ENCODE data around the gene FLAD1.

Gene FLAD1

DNA sequence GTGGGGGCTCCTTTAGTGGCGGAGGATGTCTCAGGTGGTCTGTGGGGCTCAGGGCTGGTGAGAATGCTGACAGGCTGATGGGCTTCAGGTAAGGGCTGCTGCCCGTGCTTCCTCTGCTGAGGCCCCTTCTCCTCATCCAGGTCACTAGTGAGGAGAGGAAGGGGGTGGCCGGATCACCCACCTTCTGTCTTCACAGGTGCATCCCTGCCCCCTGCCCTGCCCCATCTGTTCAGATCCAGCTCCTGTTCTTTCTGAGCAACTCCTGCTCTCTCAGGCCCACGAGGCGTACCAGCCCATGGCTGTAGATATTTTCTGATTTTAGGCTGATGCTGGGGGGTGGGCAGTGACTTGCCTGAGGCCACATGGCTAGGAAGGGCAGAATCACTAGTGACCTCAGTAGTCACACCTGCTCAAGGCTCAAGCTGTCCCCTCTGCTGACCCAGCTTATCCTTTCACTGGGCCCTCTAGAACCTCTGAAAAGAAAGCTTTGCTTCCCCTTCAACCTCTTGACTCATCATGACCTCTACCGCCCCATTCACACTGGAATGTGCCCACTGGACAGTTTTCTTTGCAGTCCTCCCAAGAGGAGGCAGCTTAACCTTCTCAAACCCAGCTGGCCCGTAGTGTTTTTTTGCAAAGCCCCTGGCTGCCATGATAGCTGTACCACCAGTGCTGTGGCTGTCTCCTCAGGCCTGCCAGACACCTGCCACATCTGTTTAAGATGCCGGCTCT lies 35.6 kb downstream of the FLAD1 start:
- DNase-seq: no peak

DNA sequence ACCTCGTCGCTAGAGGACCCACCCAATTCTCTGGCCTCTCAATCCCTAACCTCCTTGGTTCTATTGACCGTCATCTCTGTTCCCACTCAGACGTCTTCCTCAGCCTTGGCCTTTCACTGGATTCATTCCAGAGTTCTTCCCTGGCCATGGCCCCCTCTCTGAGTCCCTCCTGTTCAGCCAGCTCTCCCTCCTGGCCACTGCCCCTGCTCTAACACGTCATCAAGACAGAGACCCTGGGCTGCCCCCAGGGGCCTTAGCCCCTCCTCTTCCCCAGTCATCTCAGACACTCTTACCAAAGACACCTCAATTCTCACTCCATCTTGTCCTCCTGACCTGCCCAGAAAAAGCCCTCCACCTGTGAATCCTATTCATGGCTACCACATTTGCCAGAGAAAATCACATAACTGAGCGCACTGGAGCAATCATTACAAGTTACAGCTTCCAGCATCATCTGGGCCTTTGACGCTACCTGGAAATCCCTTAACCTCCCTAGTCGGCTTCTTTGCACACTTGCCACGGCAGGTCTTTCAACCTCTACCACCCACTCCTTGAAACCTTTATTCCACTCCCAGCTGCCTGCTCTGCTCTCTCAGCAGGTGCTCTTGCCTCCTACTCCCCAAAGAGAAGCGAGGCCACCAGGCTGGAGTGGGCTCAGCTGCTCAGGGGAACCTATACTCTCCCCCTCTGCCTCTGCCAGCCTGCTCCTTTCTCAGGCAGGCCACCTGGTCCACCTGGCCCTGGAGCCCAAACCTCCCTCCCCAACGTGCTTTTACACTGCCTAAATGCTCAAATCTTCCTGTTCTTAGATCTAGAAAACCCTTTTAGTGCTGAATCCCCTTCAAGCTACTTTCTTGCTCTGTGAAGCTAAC lies 36.5 kb downstream of the FLAD1 start:
- DNase-seq: no peak

DNA sequence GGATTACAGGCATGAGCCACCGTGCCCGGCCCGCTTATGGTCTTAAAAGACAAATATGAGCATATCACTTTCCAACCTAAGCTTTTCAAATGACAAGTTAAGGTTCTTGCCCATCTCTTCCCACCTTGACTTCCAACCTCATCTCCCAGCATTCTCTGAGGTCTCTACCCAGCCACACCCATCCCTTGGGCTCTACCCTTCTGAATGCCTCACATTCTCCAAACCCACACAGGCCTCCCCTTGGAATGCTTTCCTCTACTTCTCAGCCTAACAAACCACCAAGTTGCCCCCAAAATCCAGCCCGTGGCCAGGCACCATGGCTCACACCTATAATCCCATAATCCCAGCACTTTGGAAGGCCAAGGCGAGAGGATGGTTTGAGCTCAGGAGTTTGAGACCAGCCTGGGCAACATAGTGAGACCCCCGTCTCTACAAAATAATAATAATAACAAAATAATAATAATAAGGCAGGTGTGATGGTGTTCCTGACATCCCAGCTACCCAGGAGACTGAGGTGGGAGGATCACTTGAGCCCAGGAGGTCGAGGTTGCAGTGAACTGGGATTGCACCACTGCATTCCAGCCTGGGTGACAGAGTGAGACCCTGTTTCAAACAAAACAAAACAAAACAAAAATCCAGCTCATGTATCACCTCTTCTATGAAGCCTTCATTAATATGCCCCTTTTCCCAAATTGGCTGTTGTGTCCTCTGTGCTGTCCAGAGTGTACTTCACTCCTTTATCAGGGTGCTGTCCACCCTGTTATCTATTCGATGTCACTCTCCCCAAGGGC lies 39.2 kb downstream of the FLAD1 start:
- no peak for DNase-seq

DNA sequence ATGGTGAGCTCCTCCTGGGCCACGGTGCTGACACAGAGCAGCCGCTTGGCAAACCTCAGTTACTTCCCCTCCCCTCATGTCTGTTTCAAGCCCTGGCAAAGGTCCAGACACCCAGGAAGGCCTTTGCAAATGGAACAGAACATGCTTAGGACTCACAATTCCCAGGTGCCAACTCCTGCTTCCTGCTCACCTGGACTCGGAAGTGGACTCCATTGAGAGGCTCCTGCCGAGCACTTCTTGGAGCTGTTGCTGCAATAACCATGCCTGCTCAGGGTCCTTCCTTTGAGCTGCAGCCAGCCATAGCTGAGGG lies 39.7 kb downstream of the FLAD1 start:
- DNase-seq: no peak

DNA sequence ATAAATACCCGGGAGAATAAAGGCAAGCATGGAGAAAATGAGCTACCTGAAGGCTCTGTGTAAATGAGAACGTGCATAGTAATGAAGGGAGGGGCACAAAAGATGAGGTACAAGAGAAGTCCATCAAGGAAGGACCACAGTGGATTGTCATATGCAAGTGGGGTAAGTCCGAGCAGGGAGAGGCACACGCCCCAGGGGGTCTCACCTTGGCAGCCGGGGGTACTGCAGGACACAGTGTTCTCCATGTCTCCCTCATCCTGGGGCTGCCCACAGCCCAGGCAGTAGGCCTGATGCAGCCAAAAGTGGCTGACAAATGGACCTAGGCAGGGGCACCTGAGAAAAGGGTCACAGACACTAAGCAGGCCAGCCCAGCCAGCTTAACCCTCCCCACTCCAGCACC lies 40.5 kb downstream of the FLAD1 start:
- no peak for DNase-seq

GRCh38 chr1:155024315-155024714 lies 41.2 kb downstream of the FLAD1 start:
- DNase-seq: no peak

- no peak for DNase-seq
Measured at GRCh38 chr1:155026154-155026553, 43.0 kb downstream of the FLAD1 start.

- no peak for DNase-seq
Measured at GRCh38 chr1:155026588-155026987, 43.4 kb downstream of the FLAD1 start.

DNA sequence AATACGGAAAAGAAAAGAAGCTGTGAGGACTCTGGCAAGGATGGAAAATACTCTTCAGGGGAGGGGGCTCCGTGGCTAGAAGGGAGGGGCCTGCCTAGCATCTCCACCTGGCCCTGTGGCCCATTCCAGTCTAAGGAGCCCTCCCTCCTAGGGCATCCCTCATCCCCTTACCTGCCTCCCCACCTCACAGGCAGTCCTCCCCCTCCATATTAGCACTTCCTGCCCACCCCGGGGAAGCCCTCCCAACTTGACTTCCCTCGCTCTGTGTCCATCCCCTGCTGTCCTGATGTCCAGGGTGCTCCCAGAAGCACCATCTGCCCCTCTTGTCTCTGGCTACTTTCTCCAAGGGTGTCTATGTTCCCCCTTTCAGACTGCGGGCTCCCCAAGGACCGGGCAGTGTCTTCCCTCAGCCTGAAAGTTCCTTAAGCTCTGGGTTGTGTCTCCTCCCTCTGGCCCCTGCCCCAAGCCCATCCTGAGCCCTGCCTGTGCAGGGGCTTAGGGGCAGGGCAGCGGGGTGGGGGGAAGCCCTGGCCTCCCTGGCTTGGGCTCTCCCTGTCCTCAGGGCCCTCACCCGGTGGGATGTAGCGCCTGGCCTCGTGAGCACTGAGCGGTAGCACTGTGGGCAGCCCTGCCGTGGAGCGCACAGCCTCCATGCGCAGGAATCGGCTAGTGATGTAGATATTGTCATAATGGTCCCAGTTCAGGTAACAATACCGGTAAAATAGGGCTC lies 46.5 kb downstream of the FLAD1 start:
- DNase-seq: no peak

GRCh38 chr1:155030243-155030795 lies 47.2 kb downstream of the FLAD1 start:
- no peak for DNase-seq

DNA sequence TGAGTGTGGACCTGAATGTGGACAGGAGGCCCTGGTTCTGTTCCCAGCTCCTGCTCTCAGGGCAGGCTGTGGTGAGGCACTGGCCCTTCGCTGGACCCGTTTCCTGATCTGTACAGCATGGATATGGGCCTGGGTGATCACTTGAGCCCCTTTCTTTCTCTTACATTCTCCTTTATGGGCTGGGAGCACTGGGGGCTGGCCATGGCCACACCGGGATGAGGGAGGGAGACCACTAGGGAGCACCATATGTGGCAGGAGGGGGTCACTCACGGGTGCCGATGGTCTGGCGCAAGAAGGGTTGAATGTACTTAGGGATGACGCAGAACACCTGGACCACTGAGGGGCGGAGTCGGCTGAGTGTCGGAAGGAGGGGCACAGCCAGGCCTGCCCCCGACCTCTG lies 47.8 kb downstream of the FLAD1 start:
- DNase-seq: no peak

DNA sequence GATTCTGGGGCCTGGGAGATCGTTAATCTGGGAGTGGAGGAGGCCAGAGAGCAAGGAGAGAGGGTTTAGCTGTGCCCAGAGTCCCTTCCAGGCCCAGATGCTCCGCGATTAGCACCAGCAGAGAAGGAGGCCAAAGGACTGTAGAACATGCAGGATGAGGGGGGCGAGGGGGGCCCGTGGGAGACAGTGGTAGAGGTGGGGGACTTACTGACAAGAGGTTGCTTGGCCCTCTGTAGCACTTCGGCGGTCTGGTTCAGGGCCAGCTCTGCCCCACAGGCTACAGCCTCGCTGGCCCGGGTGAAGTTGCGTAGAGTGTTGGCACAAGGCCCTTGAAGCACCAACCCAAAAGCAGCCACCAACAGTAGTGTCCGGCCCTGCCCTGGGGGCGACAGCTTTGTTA lies 49.7 kb downstream of the FLAD1 start:
- DNase-seq: no peak

GRCh38 chr1:155033524-155033923 lies 50.4 kb downstream of the FLAD1 start, which contains the start of the genes DCST1 and DCST2:
DCST1 (plus strand) TSS chr1:155033824; CDS start chr1:155034037, 213 bp downstream.
DCST2 (minus strand) TSS chr1:155033781; CDS start chr1:155033701, 80 bp downstream.
- no peak for DNase-seq

DNA sequence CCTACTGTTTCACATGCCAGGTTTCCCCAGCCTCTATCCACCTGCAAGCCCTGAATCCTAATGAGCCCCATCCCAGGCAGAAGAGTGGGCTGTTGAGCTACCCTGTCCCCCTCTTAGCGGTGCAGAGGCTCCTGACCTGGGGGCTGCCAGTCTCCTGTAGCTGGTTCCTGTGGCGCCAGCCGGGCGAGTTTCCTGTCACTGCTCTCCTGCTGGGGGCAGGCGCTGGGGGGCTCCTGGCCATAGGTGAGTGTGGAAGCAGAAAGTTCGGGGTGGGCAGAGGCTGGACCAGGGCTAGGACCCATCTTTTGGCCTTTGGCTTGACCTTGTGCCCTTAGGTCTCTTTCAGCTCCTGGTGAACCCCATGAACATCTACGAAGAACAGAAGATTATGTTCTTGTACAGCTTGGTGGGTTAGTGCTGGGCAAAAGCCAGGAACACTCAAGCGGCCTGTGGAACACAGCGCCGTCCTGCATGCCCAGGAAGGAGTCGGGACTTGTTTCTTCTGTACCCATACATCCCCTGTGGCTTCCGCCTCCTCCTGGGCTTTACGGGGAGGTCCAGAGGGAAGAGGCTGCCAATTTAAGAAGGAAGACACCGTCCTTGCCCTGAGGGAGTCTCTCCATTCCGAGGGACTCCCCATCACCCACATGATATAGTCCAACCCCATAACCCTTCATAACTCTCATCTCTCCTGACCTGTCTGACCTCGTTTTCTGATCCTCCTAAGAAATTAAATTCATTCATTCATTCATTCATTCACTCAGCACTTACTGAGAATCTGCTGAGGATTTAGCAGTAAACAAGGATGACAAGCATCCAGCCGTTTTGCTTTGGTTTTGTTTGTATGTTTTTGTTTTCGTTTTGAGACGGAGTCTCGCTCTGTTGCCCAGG lies 51.4 kb downstream of the FLAD1 start:
- DNase-seq: no peak

DNA sequence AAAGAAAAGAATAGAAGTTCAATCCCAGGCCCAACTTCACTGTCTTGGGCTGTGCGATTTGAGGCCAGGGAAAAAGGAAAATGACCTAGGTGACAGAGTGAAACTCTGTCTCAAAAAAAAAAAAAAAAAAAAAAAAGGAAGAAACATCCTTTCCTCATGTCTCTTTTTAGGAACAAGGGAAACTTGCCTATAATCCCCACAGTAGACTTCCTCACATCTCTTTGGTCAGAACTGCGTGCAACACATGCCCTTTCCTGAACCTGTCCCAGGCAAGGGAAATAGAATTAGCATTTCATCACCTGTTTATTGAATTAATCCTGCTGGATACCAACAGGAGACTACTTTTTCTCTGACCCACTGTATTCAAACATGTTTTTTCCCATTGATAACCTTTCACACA lies 52.8 kb downstream of the FLAD1 start:
- no peak for DNase-seq

- DNase-seq: no peak
Measured at GRCh38 chr1:155037043-155037442, 53.9 kb downstream of the FLAD1 start.

- DNase-seq: no peak
Measured at GRCh38 chr1:155037851-155038441, 54.8 kb downstream of the FLAD1 start.

DNA sequence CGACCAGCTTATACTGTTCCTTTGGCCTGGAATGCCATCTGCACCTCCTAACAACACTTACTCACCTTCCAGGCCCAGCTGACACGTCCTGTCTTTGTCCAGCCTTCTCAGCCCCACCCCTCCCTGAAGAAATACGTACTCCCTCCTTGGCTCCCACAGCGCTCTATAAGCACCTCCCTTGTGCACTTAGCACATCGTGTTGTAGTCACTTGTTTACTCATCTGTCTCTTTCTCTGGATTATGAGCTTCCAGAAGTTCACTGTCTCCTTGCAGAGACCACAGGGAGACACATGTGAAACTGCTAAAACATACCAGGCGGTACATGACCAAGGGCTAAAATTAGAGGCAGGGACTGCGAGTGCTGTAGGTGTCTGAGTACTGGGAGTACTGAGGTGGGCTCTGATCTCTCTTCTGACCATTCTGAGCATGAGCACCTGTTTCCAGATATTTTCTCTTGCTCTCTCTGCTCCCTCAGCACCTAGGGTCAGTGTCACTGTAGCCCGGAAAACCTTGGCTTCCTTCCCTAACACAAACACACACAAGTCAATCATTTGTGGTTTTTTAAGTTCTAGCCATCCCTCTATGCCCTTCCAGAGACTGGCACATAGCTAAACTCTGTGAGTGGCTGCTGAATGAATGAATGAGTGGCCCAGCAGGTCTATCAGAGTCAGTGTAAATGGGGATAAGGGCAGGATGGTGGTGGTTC lies 55.6 kb downstream of the FLAD1 start:
- no peak for DNase-seq

- DNase-seq: no peak
Measured at GRCh38 chr1:155039308-155039669, 56.1 kb downstream of the FLAD1 start.

DNA sequence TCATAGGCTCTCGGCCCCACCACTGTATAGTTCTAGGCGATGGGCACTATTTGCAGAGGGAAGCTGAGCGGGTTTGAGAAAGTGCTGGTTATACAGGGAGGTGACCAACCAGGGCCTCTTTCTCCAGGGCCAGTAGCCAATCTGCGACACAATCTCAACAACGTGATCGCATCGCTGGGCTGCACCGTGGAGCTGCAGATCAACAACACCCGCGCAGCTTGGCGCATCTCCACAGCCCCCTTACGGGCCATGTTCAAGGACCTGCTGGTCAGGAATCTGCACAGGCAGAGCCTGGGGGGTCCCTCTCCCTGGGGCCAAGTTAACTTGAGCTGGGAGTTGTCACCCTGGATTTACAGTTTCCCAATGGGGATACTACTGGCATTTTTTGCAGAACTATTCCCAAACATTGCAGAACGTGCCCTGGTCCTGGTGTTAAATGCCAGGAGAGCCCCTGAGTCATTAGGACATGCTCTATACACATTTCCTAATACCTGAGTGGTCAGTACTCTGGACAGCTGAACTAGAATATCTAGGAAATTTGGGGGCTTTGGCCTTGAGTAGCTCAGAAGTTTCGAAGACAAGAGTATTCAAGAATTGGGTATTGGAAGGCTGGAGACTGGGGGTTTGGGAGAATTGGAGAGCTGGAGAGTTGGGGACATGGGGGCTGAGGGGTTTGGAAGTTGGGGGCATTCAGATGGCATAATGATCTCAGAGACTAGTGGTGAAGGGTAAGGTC lies 57.4 kb downstream of the FLAD1 start:
- DNase-seq: no peak

Measured in activated CD4-positive, alpha-beta T cell treated with anti-CD3 and anti-CD28 coated beads for 4 hours (primary cell).